Central memory CD8-positive, alpha-beta T cell (primary cell): ENCODE data around the gene HDAC9.

Experiments
- ATAC-seq: fragments of 150-1000 bp; cut with Tn5 transposase; replicated peaks from 2 replicates; pipeline ENCODE4 v1.10.0; 2022; ENCODE audit warnings: mild to moderate bottlenecking, moderate FRiP score, moderate number of reproducible peaks; ENCODE audit not compliant: poor library complexity, severe bottlenecking; ENCODE audit errors: extremely low read depth
- DNase-seq, 2 donors: peaks; one replicate each; pipeline ENCODE4 v3.0.0; 2021; ENCODE audit warnings: low spot score in 2 of 2
- H3K27ac Mint-ChIP-seq: one replicate; pipeline ENCODE4 v1.8.0; 2022; ENCODE audit warnings: low read depth, mild to moderate bottlenecking, moderate library complexity, mixed read lengths
- H3K27me3 Mint-ChIP-seq: one replicate; pipeline ENCODE4 v1.8.0; 2022; ENCODE audit warnings: mixed read lengths
- H3K36me3 Mint-ChIP-seq: one replicate; pipeline ENCODE4 v1.8.0; 2022; ENCODE audit warnings: mild to moderate bottlenecking, moderate library complexity, mixed read lengths; ENCODE audit not compliant: insufficient read depth
- H3K4me1 Mint-ChIP-seq: one replicate; pipeline ENCODE4 v1.8.0; 2022; ENCODE audit warnings: mixed read lengths
- H3K4me3 Mint-ChIP-seq: one replicate; pipeline ENCODE4 v1.8.0; 2022; ENCODE audit warnings: mild to moderate bottlenecking, moderate library complexity, mixed read lengths
- H3K9me3 Mint-ChIP-seq: one replicate; pipeline ENCODE4 v1.8.0; 2022; ENCODE audit warnings: mixed read lengths

Gene HDAC9

DNA sequence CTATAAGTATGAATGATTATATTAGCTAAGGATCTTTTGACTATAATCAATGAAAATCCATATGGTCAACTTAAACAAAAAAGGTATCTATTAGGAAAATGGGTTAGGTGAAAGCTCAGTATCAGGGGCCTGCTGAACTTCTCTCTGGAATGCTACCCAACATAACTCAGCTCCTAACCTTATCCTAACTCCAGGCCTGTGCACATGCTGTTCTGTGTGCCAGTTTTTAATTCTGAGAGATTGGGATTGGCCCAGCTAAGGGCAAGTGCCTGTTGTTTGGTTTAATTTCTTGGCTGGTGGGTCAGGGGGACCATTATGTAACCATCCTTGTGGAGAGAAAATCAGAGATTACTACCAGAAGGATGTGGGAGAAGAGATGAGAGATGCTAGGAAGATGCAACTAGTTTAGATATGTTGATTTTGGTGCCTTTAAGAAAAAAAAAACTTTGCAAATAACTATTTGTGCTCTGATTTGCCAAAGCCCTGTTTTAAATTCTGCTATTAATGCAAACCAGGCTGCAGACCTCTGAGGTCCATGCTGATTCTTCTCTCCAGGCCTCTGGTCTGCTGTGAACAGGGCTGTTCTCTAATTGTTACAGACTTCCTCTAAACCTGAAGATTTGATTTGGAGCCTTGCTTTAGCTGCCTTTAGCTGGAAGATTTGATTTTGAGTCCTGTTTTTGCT lies 23.9 kb upstream of the HDAC9 start:
- Mint-ChIP-seq H3K9me3 (no peaks in the 10 kb centered on the region), H3K36me3 (no peaks in the 10 kb centered on the region), H3K27ac (no peak overlapping the region), H3K27me3 (no peaks in the 10 kb centered on the region), H3K4me3 (no peak overlapping the region), H3K4me1 (no peaks in the 10 kb centered on the region)
- DNase-seq (no peak), ATAC-seq (no peak)

DNA sequence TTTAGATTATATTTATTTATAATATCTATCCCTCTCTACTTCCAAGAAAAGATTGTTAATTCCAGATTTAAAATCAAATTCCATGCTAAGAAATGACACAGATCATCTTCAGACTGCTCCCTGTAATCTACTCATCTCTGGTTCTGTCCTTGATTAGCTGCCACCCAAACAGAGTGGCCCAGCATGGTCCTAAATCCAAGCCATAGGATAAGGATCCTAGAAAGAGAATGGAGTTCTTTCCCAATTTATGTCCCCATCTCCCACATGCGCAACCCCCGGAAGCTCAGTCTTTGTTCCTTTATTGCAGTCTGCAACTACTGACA lies 23.4 kb upstream of the HDAC9 start:
- Mint-ChIP-seq H3K27me3 (no peaks in the 10 kb centered on the region), H3K36me3 (no peaks in the 10 kb centered on the region), H3K4me3 (no peak overlapping the region), H3K27ac (no peak overlapping the region), H3K4me1 (no peaks in the 10 kb centered on the region), H3K9me3 (no peaks in the 10 kb centered on the region)
- no peak for ATAC-seq
- no peak for DNase-seq

DNA sequence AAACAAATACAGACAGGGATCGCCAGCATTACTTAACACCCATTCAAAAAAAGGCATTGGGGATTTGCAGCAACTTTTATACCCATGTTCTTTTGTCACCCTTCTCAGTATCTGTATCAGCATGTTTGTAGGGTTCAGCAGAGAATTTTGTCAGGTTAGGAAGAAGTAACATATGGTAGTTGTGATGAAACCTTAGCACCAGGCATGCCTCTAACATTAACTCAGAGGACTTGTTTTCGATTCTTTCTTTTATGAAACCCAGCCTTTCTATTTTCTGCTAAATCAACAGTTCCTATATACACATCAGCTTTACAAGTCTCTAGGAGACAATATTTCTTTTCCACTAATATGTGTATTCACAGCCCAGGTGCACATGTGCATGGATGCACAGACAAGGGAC lies 22.4 kb upstream of the HDAC9 start:
- no peak for ATAC-seq
- DNase-seq = no peak

DNA sequence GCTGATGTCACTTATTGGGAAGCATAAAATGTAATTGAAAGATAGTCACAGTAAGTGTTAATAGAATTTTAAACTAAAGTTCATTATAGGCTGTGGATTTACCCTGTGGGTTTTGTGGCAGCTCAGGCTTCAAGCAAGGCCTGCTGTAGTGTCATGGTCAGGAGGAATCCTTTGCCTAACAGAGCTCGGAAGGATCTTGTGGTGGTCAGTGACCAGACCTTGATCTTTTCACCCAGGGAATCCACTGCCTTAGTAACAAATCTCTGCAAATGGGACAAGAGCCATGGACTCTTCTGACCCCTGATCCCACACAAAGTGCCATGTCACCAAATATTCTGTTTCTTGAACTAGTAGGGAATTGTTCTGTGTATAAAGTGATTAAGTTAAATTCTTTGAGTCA lies 20.6 kb upstream of the HDAC9 start:
- no peaks in the 10 kb centered on the region for H3K36me3 Mint-ChIP-seq
- no peak overlapping the region for H3K27ac Mint-ChIP-seq
- no peaks in the 10 kb centered on the region for H3K27me3 Mint-ChIP-seq
- no peak overlapping the region for H3K4me3 Mint-ChIP-seq
- no peaks in the 10 kb centered on the region for H3K4me1 Mint-ChIP-seq
- no peaks in the 10 kb centered on the region for H3K9me3 Mint-ChIP-seq
- no peak for ATAC-seq
- DNase-seq = no peak

More for the DNA sequence above, 22.4 kb upstream of the HDAC9 start:
- H3K36me3 Mint-ChIP-seq = no peaks in the 10 kb centered on the region
- no peaks in the 10 kb centered on the region for H3K4me1 Mint-ChIP-seq
- no peak overlapping the region for H3K27ac Mint-ChIP-seq
- H3K4me3 Mint-ChIP-seq = no peak overlapping the region
- no peaks in the 10 kb centered on the region for H3K9me3 Mint-ChIP-seq
- no peaks in the 10 kb centered on the region for H3K27me3 Mint-ChIP-seq

DNA sequence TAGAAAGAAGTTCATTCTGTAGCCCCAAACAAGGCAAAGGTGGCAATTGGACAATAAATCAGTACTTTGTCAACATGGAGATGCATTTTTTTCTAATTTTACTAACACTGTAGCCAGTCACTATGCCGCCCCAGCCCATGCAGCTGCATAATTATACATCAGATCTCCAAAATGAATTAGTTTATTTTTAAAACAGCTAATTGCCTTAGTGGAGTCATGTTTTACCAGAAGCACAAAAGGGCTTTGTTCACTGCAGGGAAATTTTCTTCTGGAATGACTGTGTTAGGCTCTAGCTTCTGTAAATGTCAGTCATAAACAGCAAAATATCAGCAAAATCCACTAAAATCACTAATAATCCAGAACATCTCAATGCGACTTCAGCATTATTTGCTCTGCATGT lies 20.1 kb upstream of the HDAC9 start:
- no peak overlapping the region for H3K27ac Mint-ChIP-seq
- ATAC-seq (no peak), DNase-seq (no peak)
- no peaks in the 10 kb centered on the region for H3K9me3 Mint-ChIP-seq
- no peak overlapping the region for H3K4me3 Mint-ChIP-seq
- H3K36me3 Mint-ChIP-seq = no peaks in the 10 kb centered on the region
- no peaks in the 10 kb centered on the region for H3K4me1 Mint-ChIP-seq
- no peaks in the 10 kb centered on the region for H3K27me3 Mint-ChIP-seq

DNA sequence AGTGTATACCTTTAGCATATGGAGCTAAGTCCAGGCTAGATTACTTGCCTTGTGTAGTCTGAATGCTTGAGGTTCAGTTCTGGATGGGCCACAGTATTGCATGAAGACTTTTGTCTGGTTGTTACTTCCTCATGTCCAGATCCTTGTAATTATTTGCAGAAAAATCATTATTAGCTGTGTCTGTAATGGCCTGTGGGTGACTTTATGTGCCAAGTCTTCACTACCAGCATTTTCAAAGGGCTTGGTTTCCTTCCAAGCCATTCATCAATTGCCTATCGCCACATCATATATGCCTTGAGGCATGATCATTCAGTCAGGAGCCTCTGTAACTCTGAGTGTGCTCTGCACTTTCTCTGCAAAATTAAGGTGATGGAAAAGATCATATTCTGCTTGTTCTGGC lies 13.8 kb upstream of the HDAC9 start:
- Mint-ChIP-seq H3K27ac (no peak overlapping the region), H3K36me3 (no peaks in the 10 kb centered on the region), H3K4me1 (no peaks in the 10 kb centered on the region), H3K27me3 (no peaks in the 10 kb centered on the region), H3K4me3 (no peak overlapping the region), H3K9me3 (no peaks in the 10 kb centered on the region)
- DNase-seq (no peak), ATAC-seq (no peak)

DNA sequence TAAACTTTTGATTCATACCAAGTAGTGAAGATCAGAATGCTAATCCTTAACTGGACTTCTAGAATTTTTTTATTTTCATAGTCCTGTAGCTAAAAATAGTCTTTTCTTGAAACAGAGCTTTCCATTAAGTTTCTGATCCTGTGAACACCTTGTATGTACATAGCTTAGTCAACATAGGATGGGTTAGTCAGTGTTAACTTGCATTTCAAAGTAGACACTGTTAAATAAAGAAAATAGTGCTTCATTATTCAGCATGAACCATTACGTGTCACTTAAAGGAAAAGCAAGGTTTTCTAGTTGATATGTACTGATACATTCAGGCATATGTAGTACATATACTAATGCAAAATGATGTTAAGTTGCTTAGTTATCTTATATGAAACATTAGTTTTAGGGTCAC lies 7.5 kb upstream of the HDAC9 start:
- Mint-ChIP-seq H3K4me1 (no peaks in the 10 kb centered on the region), H3K9me3 (no peaks in the 10 kb centered on the region), H3K27me3 (no peaks in the 10 kb centered on the region), H3K36me3 (no peaks in the 10 kb centered on the region), H3K4me3 (no peak overlapping the region), H3K27ac (no peak overlapping the region)
- DNase-seq (no peak), ATAC-seq (no peak)

DNA sequence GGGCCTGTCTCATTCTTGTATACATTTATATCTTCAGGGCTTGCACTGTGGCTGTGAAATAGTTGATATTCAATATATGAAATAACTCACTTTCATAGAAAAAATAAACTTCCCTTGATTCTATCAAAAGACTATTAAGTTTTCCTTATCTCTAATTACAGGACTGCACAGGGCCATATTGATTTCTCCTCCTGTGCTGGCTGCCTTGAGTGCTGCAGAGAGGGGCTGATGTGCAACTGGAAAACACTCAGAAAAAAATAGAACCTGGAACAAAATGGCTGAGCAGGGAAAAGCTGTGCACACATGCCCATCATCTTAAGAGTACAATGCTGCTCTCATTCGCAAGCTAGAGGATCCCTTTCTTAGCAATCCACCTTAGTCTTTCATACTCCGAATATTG lies 5.9 kb upstream of the HDAC9 start:
- no peak for DNase-seq
- H3K27me3 Mint-ChIP-seq = no peaks in the 10 kb centered on the region
- H3K36me3 Mint-ChIP-seq = no peaks in the 10 kb centered on the region
- H3K4me3 Mint-ChIP-seq = no peak overlapping the region
- no peaks in the 10 kb centered on the region for H3K4me1 Mint-ChIP-seq
- no peak overlapping the region for H3K27ac Mint-ChIP-seq
- H3K9me3 Mint-ChIP-seq = no peaks in the 10 kb centered on the region
- no peak for ATAC-seq

DNA sequence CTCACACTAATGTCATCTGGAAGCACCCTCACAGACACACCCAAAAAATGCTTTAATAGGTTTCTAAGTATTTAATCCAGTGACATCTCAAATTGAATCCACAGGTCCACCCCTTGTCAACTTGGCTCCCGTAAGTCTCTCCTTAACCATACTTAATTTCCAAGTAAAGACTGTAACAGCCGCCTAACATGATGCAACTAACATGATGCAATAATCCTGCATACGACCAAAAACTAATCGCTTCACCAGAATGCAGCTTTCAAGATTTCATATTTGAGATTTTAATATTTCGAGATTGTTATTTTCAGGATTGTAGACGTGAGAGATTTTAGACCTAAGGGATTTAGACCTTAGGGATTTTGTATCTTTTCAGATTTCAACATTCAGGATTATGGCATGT lies 3.7 kb upstream of the HDAC9 start:
- Mint-ChIP-seq H3K9me3 (no peaks in the 10 kb centered on the region), H3K27me3 (no peaks in the 10 kb centered on the region), H3K4me1 (peaks cover 9% of the 10 kb centered on the region), H3K36me3 (no peaks in the 10 kb centered on the region), H3K27ac (no peak overlapping the region), H3K4me3 (no peak overlapping the region)
- ATAC-seq (no peak), DNase-seq (no peak)

DNA sequence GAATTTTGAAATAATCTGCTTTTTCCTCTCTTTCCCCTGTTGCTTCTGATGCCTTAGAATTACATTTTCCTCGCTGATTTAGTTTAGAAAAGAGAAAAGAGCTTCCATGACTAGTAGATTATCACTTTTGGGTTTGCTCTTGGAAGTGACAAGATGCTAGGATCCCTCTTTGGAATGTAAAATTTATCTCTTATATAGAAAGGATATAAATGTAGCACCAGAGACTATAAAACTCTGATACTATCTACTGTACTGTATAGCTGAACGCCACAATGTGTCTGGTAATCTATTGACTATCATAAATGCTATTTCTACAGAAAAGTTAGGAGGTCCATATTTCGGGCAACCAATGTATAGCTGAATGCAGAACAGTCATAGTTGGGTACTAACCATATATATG lies 1.1 kb upstream of the HDAC9 start:
- ATAC-seq (no peak), DNase-seq (no peak)
- Mint-ChIP-seq H3K27me3 (no peaks in the 10 kb centered on the region), H3K9me3 (no peaks in the 10 kb centered on the region), H3K27ac (no peak overlapping the region), H3K4me3 (no peak overlapping the region), H3K36me3 (no peaks in the 10 kb centered on the region), H3K4me1 (peaks cover 12% of the 10 kb centered on the region)

DNA sequence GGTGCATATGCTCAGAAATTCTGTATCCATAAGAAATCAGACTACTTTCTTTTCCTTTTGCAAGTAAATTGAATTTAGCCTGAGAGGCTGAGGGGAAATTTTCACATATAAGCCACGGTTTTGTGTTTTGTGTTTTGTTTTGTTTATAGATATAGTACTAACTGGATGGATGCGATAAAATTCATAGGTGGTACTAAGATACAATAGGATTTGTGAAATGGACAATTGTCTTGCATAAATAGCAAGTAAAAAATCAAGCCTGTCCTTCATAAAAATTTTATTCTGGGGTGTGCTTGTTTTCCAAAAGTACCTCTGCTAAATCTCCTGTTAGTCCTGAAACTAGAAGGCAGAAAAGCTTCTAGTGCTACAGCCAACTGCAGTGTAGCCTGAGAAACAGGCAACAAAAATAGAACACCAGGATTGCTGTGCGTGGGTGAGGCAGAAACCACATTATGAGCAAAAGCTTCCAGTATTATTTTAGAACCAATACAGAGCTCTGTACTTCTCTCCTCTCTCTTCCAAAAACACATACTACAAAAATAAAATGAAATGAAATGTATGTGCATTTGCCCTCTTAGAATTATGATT lies 634 bp upstream of the HDAC9 start:
- DNase-seq (no peak), ATAC-seq (no peak)
- Mint-ChIP-seq H3K27me3 (no peaks in the 10 kb centered on the region), H3K4me1 (peaks cover 12% of the 10 kb centered on the region), H3K9me3 (no peaks in the 10 kb centered on the region), H3K27ac (no peak overlapping the region), H3K36me3 (no peaks in the 10 kb centered on the region), H3K4me3 (no peak overlapping the region)

DNA sequence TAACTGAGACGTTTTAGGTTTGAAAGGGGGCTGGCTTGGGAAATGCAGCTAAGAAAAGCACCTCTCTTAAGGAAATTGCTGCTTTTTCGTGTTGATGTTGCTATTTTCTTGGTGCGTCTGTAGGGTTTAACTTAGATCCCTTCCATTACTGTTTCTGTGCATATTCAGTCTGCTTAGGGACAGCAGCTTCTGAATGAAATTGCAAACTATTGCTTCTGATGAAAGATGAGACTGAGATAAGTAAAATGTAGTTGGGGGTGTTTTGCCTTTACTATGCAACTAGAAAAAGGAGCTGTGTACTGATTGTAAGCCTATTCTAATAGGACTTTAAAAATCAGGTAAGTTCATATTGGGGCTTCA lies 772 bp downstream of the HDAC9 start:
- ATAC-seq = no peak
- Mint-ChIP-seq H3K27ac (no peak overlapping the region), H3K27me3 (no peaks in the 10 kb centered on the region)

DNA sequence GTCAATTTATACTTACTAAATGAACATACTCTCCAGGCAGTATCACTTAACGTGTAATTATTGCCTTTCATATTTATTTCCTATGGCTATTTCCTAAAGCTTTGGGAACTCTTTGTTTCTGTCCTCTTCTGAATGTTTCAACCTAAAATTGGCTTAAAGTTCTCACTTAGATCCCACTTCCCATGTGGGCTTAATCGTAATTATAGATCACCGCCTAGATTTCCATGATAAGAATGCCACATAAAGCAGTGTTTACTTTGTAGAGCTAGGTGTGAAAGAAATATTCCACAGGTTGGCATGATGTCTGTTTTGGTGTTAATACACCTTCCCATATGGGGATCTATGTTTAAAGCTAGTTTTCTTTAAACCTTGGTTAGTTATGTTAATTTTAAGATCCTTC lies 1.5 kb downstream of the HDAC9 start:
- Mint-ChIP-seq H3K27ac (no peak overlapping the region), H3K36me3 (no peaks in the 10 kb centered on the region), H3K4me1 (peaks cover 12% of the 10 kb centered on the region), H3K27me3 (no peaks in the 10 kb centered on the region), H3K9me3 (no peaks in the 10 kb centered on the region), H3K4me3 (no peak overlapping the region)
- no peak for DNase-seq
- ATAC-seq = no peak

More for the DNA sequence above, 772 bp downstream of the HDAC9 start:
- Mint-ChIP-seq H3K36me3 (no peaks in the 10 kb centered on the region), H3K9me3 (no peaks in the 10 kb centered on the region), H3K4me3 (peak overlapping the region; percentile 24), H3K4me1 (peaks cover 12% of the 10 kb centered on the region)
- no peak for DNase-seq
